HCT116 (cell line): ENCODE measurements around the gene PSMB4.

Experiments
- POLR2A ChIP-seq: IDR thresholded peaks from 2 replicates; pipeline ENCODE4 v1.7.0; 2011; ENCODE audit warnings: borderline replicate concordance; ENCODE audit not compliant: insufficient read depth, insufficient read length; ENCODE audit errors: extremely low read depth
- YY1 ChIP-seq: IDR thresholded peaks from 2 replicates; pipeline ENCODE4 v1.6.1; 2011; ENCODE audit warnings: low read length, low read depth, moderate library complexity, mild to moderate bottlenecking; ENCODE audit not compliant: insufficient replicate concordance; ENCODE audit errors: extremely low read depth
- ZNF274 ChIP-seq: fragments of 200-500 bp; sonication (Bioruptor generic); IDR thresholded peaks from 2 replicates; pipeline ENCODE4 v1.6.1; 2014; ENCODE audit warnings: mild to moderate bottlenecking, low read depth, low read length, inconsistent platforms

DNA sequence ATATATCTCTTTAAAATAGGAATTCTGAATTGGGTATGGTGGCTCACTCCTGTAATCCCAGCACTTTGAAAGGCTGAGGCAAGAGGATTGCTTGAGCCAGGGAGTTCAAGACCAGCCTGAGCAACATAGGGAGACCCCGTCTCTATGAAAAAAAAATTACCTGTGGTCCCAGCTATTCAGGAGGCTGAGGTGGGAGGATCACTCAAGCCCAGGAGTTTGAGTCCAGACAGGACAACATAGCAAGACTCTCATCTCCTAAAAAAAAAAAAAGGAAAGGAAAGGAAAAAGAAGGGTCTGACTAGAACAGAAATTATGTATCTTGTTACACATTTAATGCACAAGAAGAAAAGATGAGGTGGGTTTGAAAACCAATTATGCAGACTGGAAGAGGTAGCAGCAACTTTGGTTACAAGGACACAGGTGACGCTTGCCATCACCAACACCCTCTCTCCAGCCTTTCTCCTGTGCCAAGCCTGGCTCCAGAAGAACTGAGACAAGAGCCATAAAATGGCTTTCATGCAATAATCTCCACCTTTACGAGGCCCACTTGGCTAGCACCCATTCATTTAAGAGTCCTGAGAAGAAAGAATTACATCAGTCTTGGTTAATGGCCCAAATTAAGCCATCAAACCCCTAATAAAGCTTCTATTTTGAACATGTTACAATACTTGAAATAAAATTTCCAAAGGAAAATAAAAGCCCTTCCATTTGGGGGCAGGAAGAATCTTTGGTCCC, 22.1 kb upstream of the PSMB4 start:
- no peak for TF ChIP-seq POLR2A
- TF ChIP-seq YY1: no peak
- TF ChIP-seq ZNF274: no peak
